Mesendoderm (in vitro differentiated cells): Measurements from ENCODE around the gene RBMS1.

Source experiments
- DNase-seq: peaks from one replicate; pipeline ENCODE4 v3.0.0; 2013
- H2AK5ac ChIP-seq: 2 replicates; pipeline ENCODE4 v1.6.1; 2013; ENCODE audit warnings: low read length, inconsistent platforms
- H2BK120ac ChIP-seq: 2 replicates; pipeline ENCODE4 v1.6.1; 2013; ENCODE audit warnings: low read depth, mild to moderate bottlenecking, low read length, moderate library complexity, mixed read lengths
- H2BK15ac ChIP-seq: replicated peaks from 2 replicates; pipeline ENCODE4 v1.6.1; 2013; ENCODE audit warnings: low read depth, mild to moderate bottlenecking, moderate library complexity
- H2BK5ac ChIP-seq: 2 replicates; pipeline ENCODE4 v1.6.1; 2013; ENCODE audit warnings: low read length, inconsistent platforms
- H3K18ac ChIP-seq: 2 replicates; pipeline ENCODE4 v1.6.1; 2013; ENCODE audit warnings: mild to moderate bottlenecking, low read length, mixed read lengths
- H3K23ac ChIP-seq: one replicate; pipeline ENCODE4 v1.6.1; 2013; ENCODE audit warnings: low read length
- H3K27ac ChIP-seq: 2 replicates; pipeline ENCODE4 v1.5.1; 2013; ENCODE audit warnings: low read depth, mild to moderate bottlenecking, inconsistent platforms, low read length, moderate library complexity
- H3K27me3 ChIP-seq: 2 replicates; pipeline ENCODE4 v1.6.1; 2013; ENCODE audit warnings: low read length, control low read depth, mild to moderate bottlenecking, inconsistent platforms; ENCODE audit not compliant: insufficient read depth, poor library complexity
- H3K36me3 ChIP-seq: 2 replicates; pipeline ENCODE4 v1.6.1; 2013; ENCODE audit warnings: low read length, inconsistent platforms; ENCODE audit not compliant: control insufficient read depth, insufficient read depth
- H3K4ac ChIP-seq: one replicate; pipeline ENCODE4 v1.6.1; 2013; ENCODE audit warnings: low read depth, mild to moderate bottlenecking, low read length, moderate library complexity
- H3K4me1 ChIP-seq: 2 replicates; pipeline ENCODE4 v1.6.1; 2013; ENCODE audit warnings: low read depth, low read length, inconsistent platforms; ENCODE audit not compliant: control insufficient read depth
- H3K4me2 ChIP-seq: 2 replicates; pipeline ENCODE4 v1.6.1; 2013; ENCODE audit warnings: low read length
- H3K4me3 ChIP-seq: 2 replicates; pipeline ENCODE4 v1.5.1; 2013; ENCODE audit warnings: mild to moderate bottlenecking, low read length
- H3K56ac ChIP-seq: one replicate; pipeline ENCODE4 v1.6.1; 2013; ENCODE audit warnings: low read length
- H3K79me1 ChIP-seq: 2 replicates; pipeline ENCODE4 v1.6.1; 2013; ENCODE audit warnings: low read length, inconsistent platforms
- H3K79me2 ChIP-seq: 2 replicates; pipeline ENCODE4 v1.6.1; 2013; ENCODE audit warnings: mild to moderate bottlenecking, low read length; ENCODE audit not compliant: control insufficient read depth, insufficient read depth
- H3K9ac ChIP-seq: 2 replicates; pipeline ENCODE4 v1.6.1; 2013; ENCODE audit warnings: low read length, inconsistent platforms
- H4K5ac ChIP-seq: one replicate; pipeline ENCODE4 v1.6.1; 2013; ENCODE audit warnings: low read length
- H4K8ac ChIP-seq: one replicate; pipeline ENCODE4 v1.6.1; 2013; ENCODE audit warnings: low read depth, mild to moderate bottlenecking, control low read depth, low read length, moderate library complexity
- WGBS: extraction: QIAGEN DNeasy Blood & Tissue Kit; methylation state at CpG from one replicate; pipeline ENCODE4 v1.1.7; 2013; ENCODE audit warnings: low lambda C conversion rate, missing lambda C conversion rate; ENCODE audit not compliant: insufficient coverage; ENCODE audit errors: extremely low coverage; 5-methylcytosine and 5-hydroxymethylcytosine counted together

The RBMS1 gene

GRCh38 chr2:160253440-160254188, 240.0 kb downstream of the RBMS1 start:
- Histone ChIP-seq H2BK120ac (no peak overlapping the region), H4K5ac (no peak overlapping the region), H2BK15ac (no peak overlapping the region), H3K27me3 (no peaks in the 10 kb centered on the region), H3K23ac (no peak overlapping the region), H3K4me1 (no peaks in the 10 kb centered on the region), H3K4ac (no peak overlapping the region), H3K27ac (no peak overlapping the region), H2AK5ac (no peak overlapping the region), H3K18ac (no peak overlapping the region), H3K9ac (no peak overlapping the region), H3K4me3 (no peak overlapping the region), H3K79me2 (no peaks in the 10 kb centered on the region), H4K8ac (no peak overlapping the region), H2BK5ac (no peak overlapping the region), H3K79me1 (no peaks in the 10 kb centered on the region), H3K36me3 (no peaks in the 10 kb centered on the region), H3K56ac (no peak overlapping the region), H3K4me2 (no peak overlapping the region)
- no peak for DNase-seq
- no CpG with 5 or more reads among the region's 9 CpGs for WGBS

GRCh38 chr2:160252900-160253299, 240.7 kb downstream of the RBMS1 start:
- Histone ChIP-seq H4K8ac (no peak overlapping the region), H3K9ac (no peak overlapping the region), H3K4me2 (no peak overlapping the region), H3K18ac (no peak overlapping the region), H3K27me3 (no peaks in the 10 kb centered on the region), H3K4me1 (no peaks in the 10 kb centered on the region), H4K5ac (no peak overlapping the region), H3K23ac (no peak overlapping the region), H3K79me2 (no peaks in the 10 kb centered on the region), H2BK5ac (no peak overlapping the region), H3K36me3 (no peaks in the 10 kb centered on the region), H3K79me1 (no peaks in the 10 kb centered on the region), H3K4ac (no peak overlapping the region), H3K27ac (no peak overlapping the region), H2BK120ac (no peak overlapping the region), H3K4me3 (no peak overlapping the region), H2AK5ac (no peak overlapping the region), H2BK15ac (no peak overlapping the region), H3K56ac (no peak overlapping the region)
- no CpG with 5 or more reads among the region's 1 CpG for WGBS
- DNase-seq, result no peak

GRCh38 chr2:160252278-160252887, 241.2 kb downstream of the RBMS1 start:
- H3K4me3 ChIP-seq, result no peak overlapping the region
- no peak overlapping the region for H4K5ac ChIP-seq
- H3K4me1 ChIP-seq, result no peaks in the 10 kb centered on the region
- no peaks in the 10 kb centered on the region for H3K79me2 ChIP-seq
- no peak overlapping the region for H3K23ac ChIP-seq
- no peaks in the 10 kb centered on the region for H3K27me3 ChIP-seq
- no CpG with 5 or more reads among the region's 1 CpG for WGBS
- no peak overlapping the region for H3K9ac ChIP-seq
- no peak overlapping the region for H2BK5ac ChIP-seq
- H3K36me3 ChIP-seq, result no peaks in the 10 kb centered on the region
- no peak overlapping the region for H2AK5ac ChIP-seq
- H3K79me1 ChIP-seq, result no peaks in the 10 kb centered on the region
- H2BK120ac ChIP-seq, result no peak overlapping the region
- H3K4me2 ChIP-seq, result no peak overlapping the region
- no peak overlapping the region for H3K18ac ChIP-seq
- no peak overlapping the region for H3K56ac ChIP-seq
- H3K4ac ChIP-seq, result no peak overlapping the region
- no peak overlapping the region for H4K8ac ChIP-seq
- peak; percentile 34 for DNase-seq
- no peak overlapping the region for H2BK15ac ChIP-seq
- H3K27ac ChIP-seq, result no peak overlapping the region

- Histone ChIP-seq H3K36me3 (no peaks in the 10 kb centered on the region), H2BK120ac (no peak overlapping the region), H3K4me2 (no peak overlapping the region), H4K8ac (no peak overlapping the region), H3K4me3 (no peak overlapping the region), H3K27ac (no peak overlapping the region), H2BK15ac (no peak overlapping the region), H2BK5ac (no peak overlapping the region), H3K56ac (no peak overlapping the region), H3K27me3 (no peaks in the 10 kb centered on the region), H2AK5ac (no peak overlapping the region), H3K79me2 (no peaks in the 10 kb centered on the region), H3K4me1 (no peaks in the 10 kb centered on the region), H3K18ac (no peak overlapping the region), H4K5ac (no peak overlapping the region), H3K9ac (no peak overlapping the region), H3K4ac (no peak overlapping the region), H3K79me1 (no peaks in the 10 kb centered on the region), H3K23ac (no peak overlapping the region)
- no peak for DNase-seq
Observed at GRCh38 chr2:160251569-160251968, 242.0 kb downstream of the RBMS1 start.

- H2BK5ac ChIP-seq, result no peak overlapping the region
- H3K23ac ChIP-seq, result no peak overlapping the region
- no peak overlapping the region for H3K27ac ChIP-seq
- H3K79me1 ChIP-seq, result no peaks in the 10 kb centered on the region
- no peak overlapping the region for H3K18ac ChIP-seq
- no peak for DNase-seq
- no peak overlapping the region for H3K4me3 ChIP-seq
- H3K79me2 ChIP-seq, result no peaks in the 10 kb centered on the region
- no peak overlapping the region for H2BK120ac ChIP-seq
- H3K9ac ChIP-seq, result no peak overlapping the region
- H3K4ac ChIP-seq, result no peak overlapping the region
- no peaks in the 10 kb centered on the region for H3K4me1 ChIP-seq
- no peak overlapping the region for H2AK5ac ChIP-seq
- no peaks in the 10 kb centered on the region for H3K27me3 ChIP-seq
- no peak overlapping the region for H2BK15ac ChIP-seq
- H4K8ac ChIP-seq, result no peak overlapping the region
- no peaks in the 10 kb centered on the region for H3K36me3 ChIP-seq
- no CpG with 5 or more reads among the region's 1 CpG for WGBS
- no peak overlapping the region for H4K5ac ChIP-seq
- no peak overlapping the region for H3K4me2 ChIP-seq
- H3K56ac ChIP-seq, result no peak overlapping the region
Observed at GRCh38 chr2:160249876-160250275, 243.7 kb downstream of the RBMS1 start.
